ENCODE data around the gene AP3B1.

Gene AP3B1, protein sequence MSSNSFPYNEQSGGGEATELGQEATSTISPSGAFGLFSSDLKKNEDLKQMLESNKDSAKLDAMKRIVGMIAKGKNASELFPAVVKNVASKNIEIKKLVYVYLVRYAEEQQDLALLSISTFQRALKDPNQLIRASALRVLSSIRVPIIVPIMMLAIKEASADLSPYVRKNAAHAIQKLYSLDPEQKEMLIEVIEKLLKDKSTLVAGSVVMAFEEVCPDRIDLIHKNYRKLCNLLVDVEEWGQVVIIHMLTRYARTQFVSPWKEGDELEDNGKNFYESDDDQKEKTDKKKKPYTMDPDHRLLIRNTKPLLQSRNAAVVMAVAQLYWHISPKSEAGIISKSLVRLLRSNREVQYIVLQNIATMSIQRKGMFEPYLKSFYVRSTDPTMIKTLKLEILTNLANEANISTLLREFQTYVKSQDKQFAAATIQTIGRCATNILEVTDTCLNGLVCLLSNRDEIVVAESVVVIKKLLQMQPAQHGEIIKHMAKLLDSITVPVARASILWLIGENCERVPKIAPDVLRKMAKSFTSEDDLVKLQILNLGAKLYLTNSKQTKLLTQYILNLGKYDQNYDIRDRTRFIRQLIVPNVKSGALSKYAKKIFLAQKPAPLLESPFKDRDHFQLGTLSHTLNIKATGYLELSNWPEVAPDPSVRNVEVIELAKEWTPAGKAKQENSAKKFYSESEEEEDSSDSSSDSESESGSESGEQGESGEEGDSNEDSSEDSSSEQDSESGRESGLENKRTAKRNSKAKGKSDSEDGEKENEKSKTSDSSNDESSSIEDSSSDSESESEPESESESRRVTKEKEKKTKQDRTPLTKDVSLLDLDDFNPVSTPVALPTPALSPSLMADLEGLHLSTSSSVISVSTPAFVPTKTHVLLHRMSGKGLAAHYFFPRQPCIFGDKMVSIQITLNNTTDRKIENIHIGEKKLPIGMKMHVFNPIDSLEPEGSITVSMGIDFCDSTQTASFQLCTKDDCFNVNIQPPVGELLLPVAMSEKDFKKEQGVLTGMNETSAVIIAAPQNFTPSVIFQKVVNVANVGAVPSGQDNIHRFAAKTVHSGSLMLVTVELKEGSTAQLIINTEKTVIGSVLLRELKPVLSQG

DNA sequence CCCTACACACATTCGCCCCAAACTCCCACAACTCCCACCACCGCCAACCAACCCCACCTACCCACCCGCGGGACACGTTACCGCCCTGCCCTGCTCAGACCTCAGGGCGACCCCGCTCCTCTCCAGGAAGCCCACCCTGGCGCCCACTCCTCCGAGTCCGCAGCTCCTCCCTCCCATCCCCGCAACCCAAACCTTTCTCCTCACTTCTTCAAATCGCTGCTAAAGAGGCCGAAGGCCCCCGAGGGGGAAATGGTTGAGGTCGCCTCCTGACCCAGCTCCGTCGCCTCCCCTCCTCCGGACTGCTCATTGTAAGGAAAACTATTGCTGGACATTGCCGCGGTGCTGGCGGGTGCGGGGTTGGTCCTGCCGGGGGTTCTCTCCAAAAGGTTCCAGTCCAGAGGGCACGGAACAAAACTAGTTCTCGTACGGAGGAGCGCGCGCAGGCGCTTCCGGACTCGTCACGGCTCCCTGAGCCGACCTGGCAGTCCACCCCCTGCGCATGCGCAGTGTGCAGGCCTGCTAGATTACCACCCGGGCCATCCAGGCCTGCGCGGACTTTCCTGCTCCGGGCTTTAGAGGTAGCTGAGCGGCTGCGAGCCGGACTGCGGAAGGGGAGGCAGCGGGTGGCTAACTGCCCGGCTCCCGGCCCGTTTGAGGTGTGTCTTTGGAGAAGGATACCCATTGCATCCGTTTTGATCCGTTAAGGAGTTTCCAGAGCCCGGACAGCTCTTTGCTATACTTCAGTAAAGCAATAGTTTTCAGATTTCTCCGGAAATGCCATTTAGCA is at the start of gene AP3B1:
AP3B1 (minus strand) TSS at position 451 of the 787 bp plus-strand sequence; CDS start at position 332, 119 bp downstream.
- peak; percentile 92 to 97 (median 97) for DNase-seq (ENCODE audit: low read depth in 3 of 3)

DNA sequence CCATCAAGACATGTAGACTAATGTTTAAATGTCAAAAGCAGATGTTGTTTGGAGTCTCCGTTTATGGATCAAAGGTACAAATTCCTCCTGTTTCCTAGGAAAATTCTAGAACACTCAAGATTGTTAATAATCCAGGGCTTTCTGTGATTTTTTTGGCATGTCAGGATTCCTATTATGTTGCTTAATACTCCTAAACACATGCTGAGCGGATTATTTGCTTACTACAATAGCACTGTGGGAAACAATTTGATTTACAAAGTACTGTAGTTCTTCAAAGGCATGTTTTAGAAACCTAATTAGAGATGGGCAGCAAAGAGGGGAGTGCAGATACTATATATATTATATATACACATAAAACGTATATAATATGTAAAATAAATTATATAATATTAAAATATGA is 46.9 kb upstream of the AP3B1 start:
- DNase-seq (ENCODE audit: low read depth in 3 of 3): no peak

GRCh38 chr5:78339617-78340436 is 45.3 kb upstream of the AP3B1 start:
- no peak for DNase-seq (ENCODE audit: low read depth in 3 of 3)

DNA sequence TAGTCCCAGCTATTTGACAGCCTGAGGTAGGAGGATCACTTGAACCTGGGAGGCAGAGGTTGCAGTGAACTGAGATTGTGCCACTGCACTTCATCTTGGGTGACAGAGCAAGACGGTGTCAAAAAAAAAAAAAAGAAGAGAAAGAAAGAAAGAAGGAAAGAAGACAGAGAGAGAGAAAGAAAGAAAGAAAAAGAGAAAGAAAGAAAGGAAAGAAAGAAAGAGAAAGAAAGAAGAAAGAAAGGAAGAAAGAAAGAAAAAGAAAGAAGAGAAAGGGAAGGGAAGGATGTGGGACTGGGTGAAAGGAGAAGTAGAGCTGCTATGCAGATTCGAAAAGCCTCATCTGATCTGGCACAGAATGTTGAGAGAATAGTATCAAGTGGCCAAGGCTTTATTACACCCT is 42.2 kb upstream of the AP3B1 start:
- no peak for DNase-seq (ENCODE audit: low read depth in 3 of 3)

DNA sequence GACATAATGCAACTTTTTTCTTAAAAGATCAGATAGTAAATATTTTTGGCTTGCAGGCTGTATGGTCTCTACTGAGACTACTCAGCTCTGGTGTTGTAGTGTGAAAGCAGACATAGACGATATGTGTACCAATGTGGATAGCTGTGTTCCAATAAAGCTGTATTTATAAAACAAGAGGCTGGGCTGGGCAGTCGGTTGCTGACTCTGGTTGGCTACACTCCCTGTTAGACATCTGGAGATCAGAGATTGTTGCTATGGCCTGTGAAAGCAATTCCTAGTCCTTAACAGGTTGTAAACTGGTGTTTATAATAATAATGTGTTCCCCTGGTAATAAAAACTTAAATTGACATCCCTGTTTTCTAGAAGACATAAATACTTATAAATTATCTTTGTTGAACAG is 41.5 kb upstream of the AP3B1 start:
- no peak for DNase-seq (ENCODE audit: low read depth in 3 of 3)

DNA sequence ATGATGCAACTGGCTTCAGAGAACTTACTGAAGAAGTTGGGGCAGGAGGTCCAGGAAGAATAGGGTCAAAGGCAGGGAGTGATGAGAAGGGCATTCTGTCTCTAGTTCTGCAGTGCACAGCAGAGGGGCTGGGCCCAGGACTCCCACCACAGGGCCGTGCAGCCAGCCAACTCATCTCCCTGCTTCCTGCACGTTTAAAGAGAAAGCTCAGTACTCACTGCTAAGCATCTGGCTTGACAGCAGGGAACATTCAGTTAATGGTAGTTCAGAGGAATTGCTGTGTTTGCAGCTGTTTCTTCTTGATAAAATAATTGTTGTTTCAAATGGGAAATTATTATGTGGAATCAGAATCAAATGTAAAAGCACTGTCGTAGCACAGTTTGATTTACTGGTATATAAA is 40.3 kb upstream of the AP3B1 start:
- no peak for DNase-seq (ENCODE audit: low read depth in 3 of 3)

GRCh38 chr5:78331523-78332080 is 37.1 kb upstream of the AP3B1 start:
- DNase-seq (ENCODE audit: low read depth in 3 of 3): no peak

GRCh38 chr5:78328585-78329173 is 34.2 kb upstream of the AP3B1 start:
- no peak for DNase-seq (ENCODE audit: low read depth in 3 of 3)

- no peak for DNase-seq (ENCODE audit: low read depth in 3 of 3)
These were observed 33.4 kb upstream of the AP3B1 start for GRCh38 chr5:78327761-78328510.

GRCh38 chr5:78326930-78327329 is 32.4 kb upstream of the AP3B1 start:
- DNase-seq (ENCODE audit: low read depth in 3 of 3): no peak

- no peak for DNase-seq (ENCODE audit: low read depth in 3 of 3)
These were observed 28.7 kb upstream of the AP3B1 start for GRCh38 chr5:78323241-78323640.

GRCh38 chr5:78320401-78320800 is 25.9 kb upstream of the AP3B1 start:
- DNase-seq (ENCODE audit: low read depth in 3 of 3): no peak

DNA sequence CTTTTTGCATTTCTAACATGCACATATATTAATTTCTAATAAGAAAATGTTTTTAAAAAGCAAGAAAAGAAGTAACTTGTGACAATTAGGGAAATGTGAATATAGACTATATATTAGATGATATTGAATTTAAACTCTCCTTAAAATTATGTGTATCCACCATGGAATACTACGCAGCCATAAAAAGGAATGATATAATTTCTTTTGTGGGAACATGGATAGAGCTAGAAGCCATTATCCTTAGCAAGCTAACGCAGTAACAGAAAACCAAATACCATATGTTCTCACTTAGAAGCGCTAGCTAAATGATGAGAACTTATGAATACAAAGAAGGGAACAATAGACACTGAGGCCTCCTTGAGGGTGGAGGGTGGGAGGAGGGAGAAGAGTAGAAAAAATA is 23.8 kb upstream of the AP3B1 start:
- DNase-seq (ENCODE audit: low read depth in 3 of 3): no peak

DNA sequence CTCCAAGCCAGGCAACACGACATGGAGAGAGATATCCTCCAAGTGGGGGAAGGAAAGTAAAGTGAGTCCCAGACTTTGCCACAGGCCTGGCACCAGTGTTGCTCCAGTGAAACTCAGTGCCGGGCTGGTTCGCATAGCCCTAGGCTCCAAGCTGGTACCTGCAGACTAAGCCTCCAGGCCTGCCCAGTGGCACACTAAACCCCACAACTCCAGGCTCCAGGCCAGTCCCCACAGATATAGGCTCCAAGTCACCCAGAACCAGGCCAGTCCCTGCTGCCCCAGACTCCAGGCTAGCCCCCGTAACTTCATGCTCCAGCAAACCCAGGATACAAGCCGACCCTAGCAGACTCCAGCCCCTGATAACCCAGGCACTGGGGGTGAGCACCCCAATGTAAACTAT is 23.0 kb upstream of the AP3B1 start:
- DNase-seq (ENCODE audit: low read depth in 3 of 3): no peak

DNA sequence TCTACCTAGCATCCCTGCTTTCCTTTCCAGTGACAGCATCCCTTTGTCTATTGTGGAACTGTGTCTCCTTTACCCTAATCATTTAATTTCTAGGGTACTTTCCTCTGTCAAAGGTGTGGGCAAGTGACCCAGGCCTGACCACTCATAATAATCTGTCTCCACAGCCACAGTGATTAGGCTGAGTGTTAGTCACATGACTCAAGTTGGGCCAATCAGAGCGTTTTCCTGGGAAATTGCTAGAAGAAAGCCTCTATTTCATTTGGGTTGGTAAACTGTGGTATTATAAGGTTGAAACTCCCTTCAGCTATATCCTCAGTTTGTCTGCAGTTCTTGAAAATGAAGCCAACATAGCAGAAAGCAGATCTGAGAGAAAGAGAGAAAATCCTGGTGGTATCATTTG is 14.2 kb upstream of the AP3B1 start:
- no peak for DNase-seq (ENCODE audit: low read depth in 3 of 3)

DNA sequence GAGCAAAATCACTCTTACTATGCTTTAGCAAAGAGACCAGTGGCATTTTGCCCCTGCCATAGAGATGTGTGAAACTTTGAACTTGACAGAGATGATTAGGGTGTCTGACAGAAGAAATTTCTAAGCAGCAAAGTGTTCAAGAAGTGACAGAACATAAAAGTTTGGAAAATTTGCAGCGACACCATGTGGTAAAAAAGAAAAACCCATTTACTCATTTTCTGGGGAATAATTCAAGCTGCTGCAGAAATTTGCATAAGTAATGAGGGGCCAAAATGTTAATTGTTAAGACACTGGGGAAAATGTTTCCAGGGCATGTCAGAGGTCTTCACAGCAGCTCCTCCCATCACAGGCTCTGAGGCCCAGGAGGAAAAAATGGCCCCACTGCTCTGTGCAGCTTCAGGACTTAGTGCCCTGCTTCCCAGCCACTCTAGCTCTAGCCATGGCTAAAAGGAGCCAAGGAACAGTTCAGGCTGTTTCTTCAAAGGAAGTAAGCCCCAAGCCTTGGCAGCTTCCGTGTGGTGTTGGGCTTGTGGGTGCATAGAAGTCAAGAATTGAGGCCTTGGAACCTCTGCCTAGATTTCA is 6.1 kb upstream of the AP3B1 start:
- DNase-seq (ENCODE audit: low read depth in 3 of 3): no peak

DNA sequence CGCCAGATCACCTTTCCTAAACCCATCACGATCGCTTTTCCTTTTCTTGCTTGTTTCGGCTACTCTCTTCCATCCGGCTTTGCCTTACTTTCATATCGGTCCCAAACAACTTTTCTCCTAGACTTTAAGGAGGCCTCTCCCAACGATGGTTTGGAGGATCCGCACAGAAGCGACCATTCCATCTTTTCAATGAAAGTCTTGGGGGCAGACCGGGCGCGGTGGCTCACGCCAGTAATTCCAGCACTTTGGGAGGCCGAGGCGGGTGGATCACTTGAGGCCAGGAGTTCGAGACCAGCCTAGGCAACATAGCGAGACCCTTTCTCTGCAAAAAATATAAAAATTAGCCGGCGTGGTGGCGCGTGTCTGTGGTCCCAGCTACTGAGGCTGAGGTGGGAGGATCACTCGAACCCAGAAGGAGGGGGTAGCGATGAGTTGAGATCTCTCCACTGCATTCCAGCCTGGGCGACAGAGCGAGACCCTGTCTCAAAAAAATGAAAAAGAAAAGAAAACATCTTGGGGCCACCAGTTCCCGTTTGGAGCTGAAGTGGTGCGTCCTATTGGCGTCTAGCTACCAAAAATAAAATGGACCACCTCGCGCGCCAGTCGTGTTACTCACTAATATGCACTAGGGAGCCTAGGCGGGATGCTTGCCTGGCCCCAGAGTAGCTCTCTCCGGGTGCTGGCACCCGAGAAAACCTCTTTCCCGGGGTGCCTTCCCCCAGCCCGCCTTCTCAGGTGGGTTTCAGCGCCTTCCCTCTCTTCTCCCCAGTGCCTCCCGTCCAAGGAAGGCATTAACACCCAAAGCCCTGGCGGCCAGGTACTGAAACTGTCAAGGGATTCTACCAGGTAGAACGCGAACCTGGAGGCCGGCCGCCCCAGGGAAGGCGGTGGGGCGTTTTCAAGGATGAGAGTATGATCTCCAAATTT is 800 bp upstream of the AP3B1 start:
- DNase-seq (ENCODE audit: low read depth in 3 of 3): peak; percentile 9 to 23 (median 20)

GRCh38 chr5:78293851-78294247 is 649 bp downstream of the AP3B1 start:
- no peak for DNase-seq (ENCODE audit: low read depth in 3 of 3)
